NCI-H1092 (cell line): Measurements from ENCODE around the gene KRT33A.

ENCODE experiments used
- DNase-seq: peaks from one replicate; lab custom pipeline; 2025; lab: John Stamatoyannopoulos, UW

KRT33A gene

GRCh38 chr17:41301916-41302901, 48.4 kb downstream of the KRT33A start, which contains the start of gene KRTAP29-1:
KRTAP29-1 (minus strand) TSS chr17:41302851; CDS start chr17:41302851, 0 bp downstream.
- no peak for DNase-seq

GRCh38 chr17:41301204-41301790, 49.3 kb downstream of the KRT33A start:
- DNase-seq: no peak

- DNase-seq: no peak
Measured at GRCh38 chr17:41298458-41299135, 52.0 kb downstream of the KRT33A start.

- no peak for DNase-seq
Measured at GRCh38 chr17:41296846-41297245, 53.8 kb downstream of the KRT33A start.
